Pulmonary artery endothelial cell (primary cell): ENCODE results near the gene MYL4. TPM values are rescaled to one million over a fixed set of nuclear protein-coding genes. Genes with fewer than 3 reads are reported as not detected.
"Not testable (repeated sequence)": the region's sequence is repeated elsewhere in the genome, so short reads cannot be mapped to it uniquely, and the experiment has no call there.

Source experiments
- DNase-seq: peaks from one replicate; pipeline ENCODE4 v3.0.0-alpha.2; 2011; ENCODE audit warnings: low read depth, low spot score
- total RNA-seq: library from RNA; depleted of rRNA; stranded (reverse); fragments of >200 nt; gene quantifications from 2 replicates; pipeline ENCODE4 v1.2.3, GENCODE V29; 2014

The MYL4 gene
- total RNA-seq, 1 donor from 2014 or later = 0.33 TPM

- no peak for DNase-seq
These were observed 31.7 kb downstream of the MYL4 start for GRCh38 chr17:47240806-47241205.

GRCh38 chr17:47242648-47243047 lies 33.5 kb downstream of the MYL4 start:
- DNase-seq = no peak

- no peak for DNase-seq
These were observed 34.8 kb downstream of the MYL4 start for GRCh38 chr17:47243737-47244598.

GRCh38 chr17:47244697-47245096 lies 35.5 kb downstream of the MYL4 start:
- DNase-seq = no peak

DNA sequence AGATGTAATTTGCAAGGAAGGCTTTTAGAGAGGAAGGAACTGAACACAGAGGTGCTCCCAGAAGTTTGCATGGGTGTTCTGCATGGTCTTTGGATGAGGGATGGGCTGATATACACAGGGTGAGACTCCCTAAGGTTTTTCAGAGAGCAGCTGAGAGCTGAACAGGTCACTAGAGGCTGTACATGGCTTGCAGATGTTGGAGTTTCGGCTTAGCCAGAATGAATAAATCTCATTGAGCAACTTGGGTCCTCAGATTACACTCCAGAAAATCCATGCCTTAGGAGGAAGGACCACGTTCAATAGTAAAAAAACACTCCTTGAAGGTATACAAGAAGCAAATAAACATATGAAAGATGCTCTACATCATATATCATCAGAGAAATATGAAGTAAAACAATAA lies 37.0 kb downstream of the MYL4 start:
- DNase-seq = no peak

DNA sequence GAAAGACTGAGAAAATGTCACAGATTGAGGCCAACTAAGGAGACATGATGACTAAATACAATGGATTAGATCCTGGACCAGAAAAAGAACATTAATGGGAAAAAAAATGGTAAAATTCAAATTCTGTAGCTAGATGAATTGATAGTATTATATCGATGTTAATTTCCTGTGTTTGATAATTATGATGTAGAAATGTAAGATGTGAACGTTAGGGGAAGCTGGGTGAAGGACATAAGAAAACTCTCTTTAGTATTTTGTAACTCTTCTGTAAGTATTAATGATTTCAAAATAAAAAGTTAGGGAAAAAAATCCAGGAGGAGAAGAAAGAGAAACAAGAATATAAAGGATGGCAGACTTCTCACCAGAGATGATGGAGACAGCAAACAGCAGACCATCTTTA lies 41.7 kb downstream of the MYL4 start:
- DNase-seq = no peak

DNA sequence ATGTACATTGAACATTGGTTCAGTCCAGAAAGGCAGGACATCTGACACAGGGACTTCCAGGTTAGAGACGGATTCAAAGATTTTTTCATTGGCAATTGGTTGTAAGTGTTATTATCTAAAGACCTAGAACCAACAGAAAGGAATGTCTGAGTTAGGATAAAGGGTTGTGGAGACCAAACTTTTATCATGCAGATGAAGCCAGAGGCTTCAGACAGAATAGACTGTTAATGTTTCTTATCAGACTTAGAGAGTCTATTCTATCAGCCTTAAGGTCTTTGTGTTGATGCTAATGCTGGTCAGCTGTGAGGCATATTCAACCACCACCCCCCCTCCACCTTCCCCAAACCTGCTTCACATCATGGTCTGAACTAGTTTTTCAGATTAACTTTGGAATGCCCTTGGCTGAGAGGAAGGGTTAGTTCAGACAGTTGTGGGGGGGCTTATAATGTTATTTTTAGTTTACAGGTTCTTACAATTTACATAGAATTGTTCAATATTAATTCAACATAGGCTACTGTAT lies 42.3 kb downstream of the MYL4 start:
- DNase-seq = no peak

GRCh38 chr17:47252209-47252608 lies 43.1 kb downstream of the MYL4 start:
- no peak for DNase-seq

DNA sequence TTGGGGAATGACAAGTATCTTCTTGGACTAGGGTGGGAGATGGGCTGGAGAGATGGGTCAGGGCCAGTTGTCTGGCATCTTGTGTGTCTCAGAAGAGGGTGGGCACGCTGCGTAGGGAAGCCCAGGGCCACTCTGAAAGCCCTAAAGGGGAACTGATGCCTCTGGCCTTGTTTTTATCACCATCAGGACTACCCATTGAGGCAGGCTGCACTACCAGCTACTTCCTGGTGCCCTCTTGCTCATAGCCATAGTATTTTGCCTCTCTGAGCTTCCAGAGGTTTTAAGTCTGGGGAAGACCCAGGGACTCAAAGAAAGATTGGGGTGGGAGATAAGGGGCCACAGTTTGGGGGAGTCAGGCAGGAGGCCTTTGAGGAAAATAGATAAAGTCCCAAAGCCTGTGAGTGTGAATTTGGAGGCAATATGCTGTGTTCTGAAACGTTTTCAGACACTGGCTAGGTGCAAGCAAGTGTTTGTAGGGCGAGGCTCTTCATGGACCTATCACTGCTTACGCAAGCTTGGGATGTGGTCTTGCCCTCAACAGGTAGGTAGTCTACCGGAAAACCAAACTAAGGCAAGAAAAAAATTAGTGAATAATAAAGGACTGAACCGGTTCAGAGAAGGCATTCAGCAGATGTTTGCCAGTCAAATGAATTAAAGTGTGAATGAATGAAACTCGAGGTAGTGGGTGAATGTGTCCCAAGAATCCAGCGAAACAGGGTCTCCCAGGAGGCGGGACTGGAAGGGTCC lies 43.8 kb downstream of the MYL4 start:
- no peak for DNase-seq

DNA sequence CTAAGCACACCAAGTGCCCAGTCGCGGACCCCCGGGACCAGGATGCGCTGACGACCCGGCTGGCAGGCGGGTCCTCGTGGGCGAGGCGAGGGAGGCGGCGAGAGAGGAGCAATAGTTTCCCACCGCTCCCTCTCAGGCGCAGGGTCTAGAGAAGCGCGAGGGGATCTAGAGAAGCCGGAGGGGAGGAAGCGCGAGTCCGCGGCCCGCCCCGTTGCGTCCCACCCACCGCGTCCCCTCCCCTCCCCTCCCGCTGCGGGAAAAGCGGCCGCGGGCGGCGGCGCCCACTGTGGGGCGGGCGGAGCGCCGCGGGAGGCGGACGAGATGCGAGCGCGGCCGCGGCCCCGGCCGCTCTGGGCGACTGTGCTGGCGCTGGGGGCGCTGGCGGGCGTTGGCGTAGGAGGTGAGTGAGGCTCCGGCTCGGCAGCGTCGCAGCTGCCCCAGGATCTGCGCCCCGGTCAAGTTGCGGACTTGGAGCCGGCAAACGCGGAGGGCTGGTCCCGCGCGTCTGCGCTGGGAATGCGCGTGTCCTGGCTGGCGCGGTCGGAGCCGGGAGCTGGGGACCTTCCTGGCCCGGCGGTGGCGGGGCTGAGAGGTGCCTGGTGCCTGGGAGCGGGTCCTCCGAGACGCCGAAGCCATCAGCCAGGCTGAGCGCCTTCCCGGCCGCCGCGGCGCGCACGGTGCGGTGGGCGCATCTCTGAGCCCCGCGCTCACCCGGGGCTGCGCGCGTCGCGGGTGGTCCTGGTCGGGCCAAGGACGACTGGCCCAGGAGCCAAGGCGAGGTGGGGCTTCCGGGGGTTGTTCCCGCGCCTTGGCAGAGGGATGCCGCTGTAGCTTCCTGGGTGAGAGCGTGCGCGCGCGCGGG lies 44.6 kb downstream of the MYL4 start, which contains the start of gene ITGB3:
Gene ITGB3 (plus strand): TSS at position 287 of the 862 bp plus-strand sequence. CDS start 35 bp downstream, at position 322.
- DNase-seq = peak; percentile 56

DNA sequence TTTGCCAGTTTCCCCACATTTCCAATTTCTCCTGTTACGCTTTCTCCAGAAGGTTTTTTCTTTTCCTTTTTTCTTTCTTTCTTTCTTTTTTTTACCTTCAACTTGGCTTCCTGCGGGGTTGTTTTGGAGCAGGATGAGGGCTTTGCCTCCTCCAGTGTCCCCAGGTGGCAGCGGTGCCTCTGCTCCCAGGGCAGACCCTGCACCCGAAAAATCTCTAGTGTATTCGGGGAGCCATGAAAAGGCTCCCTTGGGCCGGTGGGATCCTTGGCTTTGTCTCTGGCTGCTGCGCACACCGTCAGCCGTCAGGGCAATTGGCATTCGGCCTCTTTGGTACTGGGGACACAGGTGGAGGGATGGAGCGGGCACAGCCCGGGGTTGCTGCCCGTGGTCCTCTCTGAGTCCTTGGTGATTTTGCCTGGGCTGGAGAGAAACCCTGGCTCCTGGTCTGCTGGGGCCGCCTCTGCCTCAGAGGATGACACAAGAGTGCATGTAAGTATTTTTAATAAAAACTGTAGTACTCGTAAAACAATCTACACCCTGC lies 45.3 kb downstream of the MYL4 start:
- no peak for DNase-seq

GRCh38 chr17:47257651-47258339 lies 48.6 kb downstream of the MYL4 start:
- no peak for DNase-seq

- no peak for DNase-seq
These were observed 53.4 kb downstream of the MYL4 start for GRCh38 chr17:47262586-47262985.

- DNase-seq = no peak
These were observed 55.0 kb downstream of the MYL4 start for GRCh38 chr17:47264166-47264565.

DNA sequence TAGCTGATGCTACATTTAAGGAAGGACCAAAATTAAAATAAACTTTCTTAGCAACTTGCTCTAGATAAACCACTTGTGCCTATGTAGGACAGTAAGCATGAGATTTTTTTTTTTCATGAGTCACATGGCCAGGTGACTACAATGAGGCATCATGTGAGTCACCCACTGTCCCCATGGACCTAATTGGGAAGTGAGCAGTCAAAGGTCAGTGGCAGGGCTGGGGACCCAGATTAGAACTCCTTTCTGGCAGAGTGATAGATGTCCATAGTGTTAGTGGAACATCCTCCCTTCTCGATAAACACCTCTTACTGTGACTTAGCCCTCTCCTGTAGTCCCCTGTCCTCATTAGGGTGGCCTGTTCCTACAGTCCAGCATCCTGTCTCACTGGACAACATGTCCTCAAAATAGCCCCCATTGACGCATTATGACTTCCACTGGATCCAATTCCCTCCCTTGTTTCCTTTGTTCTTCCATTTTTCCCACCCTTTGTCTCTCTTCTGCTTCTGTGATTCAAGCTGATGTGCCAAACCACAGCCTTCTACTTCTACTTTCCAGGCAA lies 56.9 kb downstream of the MYL4 start:
- no peak for DNase-seq

GRCh38 chr17:47266782-47267181 lies 57.6 kb downstream of the MYL4 start:
- DNase-seq = no peak

- no peak for DNase-seq
These were observed 58.2 kb downstream of the MYL4 start for GRCh38 chr17:47267354-47267828.

DNA sequence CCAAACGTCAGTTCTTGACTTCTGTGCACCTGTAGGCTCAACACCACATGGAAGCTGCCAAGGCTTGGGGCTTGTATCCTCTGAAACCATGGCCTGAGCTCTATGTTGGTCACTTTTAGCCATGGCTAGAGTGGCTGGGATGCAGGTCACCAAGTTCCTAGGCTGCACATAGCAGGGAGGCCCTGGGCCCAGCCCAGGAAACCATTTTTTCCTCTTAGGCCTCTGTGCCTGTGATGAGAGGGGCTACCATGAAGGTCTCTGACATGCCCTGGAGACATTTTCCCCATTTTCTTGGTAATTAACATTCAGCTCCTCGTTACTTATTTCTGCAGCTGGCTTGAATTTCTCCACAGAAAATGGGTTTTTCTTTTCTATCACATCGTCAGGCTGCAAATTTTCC lies 59.8 kb downstream of the MYL4 start:
- not testable (repeated sequence) for DNase-seq

- DNase-seq = not testable (repeated sequence)
These were observed 60.6 kb downstream of the MYL4 start for GRCh38 chr17:47269561-47270280.
